Purkinje cell (primary cell): ENCODE results near the gene POTEI. TPM values are rescaled to one million over a fixed set of nuclear protein-coding genes. Genes with fewer than 3 reads are reported as not detected.

Source experiments
- polyA plus RNA-seq: library from polyadenylated mRNA; unstranded; fragments of >200 nt; fragmentation: Nextera tagmentation; gene quantifications from 2 replicates; pipeline ENCODE4 v1.2.1, GENCODE V29; 2014

Gene POTEI
- polyA plus RNA-seq = 0.67 TPM in 1 of 2 replicates, not detected in the other

DNA sequence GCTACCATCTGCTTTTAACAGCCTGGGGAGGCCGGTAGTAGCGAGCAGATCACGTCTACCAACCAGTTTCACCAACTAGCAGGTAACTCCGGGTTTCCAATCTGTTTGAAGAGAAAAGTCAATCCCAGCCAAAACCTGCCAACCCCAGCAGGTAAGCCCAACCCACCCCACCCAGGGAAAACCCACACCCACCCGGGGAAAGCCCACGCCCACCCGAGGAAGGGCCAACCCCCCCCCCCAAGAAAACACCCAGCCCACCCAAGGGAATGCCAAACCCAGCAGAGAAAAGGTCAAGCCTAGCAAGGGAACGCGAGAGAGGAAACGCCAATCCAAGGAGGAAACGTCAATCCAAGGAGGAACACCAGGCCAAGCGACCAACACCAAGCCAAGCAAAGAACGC lies at the start of gene POTEI:
Gene POTEI, minus strand, starts transcription at position 101 of the 400 bp plus-strand sequence. Its CDS starts 93 bp downstream, at position 8.

DNA sequence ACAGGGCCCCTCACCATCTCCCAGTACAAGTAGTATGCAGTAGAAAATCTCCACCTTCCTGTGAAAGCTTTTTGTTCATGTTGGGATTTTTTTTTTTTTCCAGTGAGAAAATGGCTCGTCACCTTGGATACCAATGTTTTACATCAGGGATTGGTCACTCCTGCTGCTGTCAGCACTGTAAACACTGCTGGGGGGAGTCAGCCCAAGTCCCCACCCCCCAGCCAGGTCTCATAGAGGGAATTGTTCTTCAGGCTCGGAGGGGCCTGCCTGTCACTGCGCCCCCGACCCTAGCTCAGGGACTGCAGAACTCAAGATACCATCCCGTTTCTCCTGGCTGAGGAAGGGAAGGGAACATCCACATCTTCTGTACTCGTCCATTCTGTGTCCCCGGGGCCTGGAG lies 11.9 kb upstream of the POTEI start, which contains the start of gene CFC1B:
Gene CFC1B, plus strand, starts transcription at position 231 of the 400 bp plus-strand sequence. CDS start 263 bp downstream, outside the sequence.

Other genes with a start within 250 kb of the POTEI start
- gene IMP4, start 166.4 kb downstream of the POTEI start, polyA plus RNA-seq = 26.8 and 62.4 TPM in 2 replicates
- gene PTPN18, start 153.3 kb downstream of the POTEI start, polyA plus RNA-seq = 3.3 and 4.4 TPM in 2 replicates
- gene CFC1B, start 11.9 kb upstream of the POTEI start, polyA plus RNA-seq = not detected in 2 replicates
- gene CFC1, start 90.2 kb upstream of the POTEI start, polyA plus RNA-seq = 0.39 and 0.85 TPM in 2 replicates
- 0.16 TPM in 1 of 2 replicates, not detected in the other for gene POTEJ, start 102.1 kb upstream of the POTEI start, polyA plus RNA-seq
- not detected in 2 replicates for gene GPR148, start 219.7 kb upstream of the POTEI start, polyA plus RNA-seq
- gene AMER3, start 246.2 kb upstream of the POTEI start, polyA plus RNA-seq = 0.70 and 1.2 TPM in 2 replicates